ENCODE measurements around the gene ZMYND8.
"Not testable (repeated sequence)": the region's sequence is repeated elsewhere in the genome, so short reads cannot be mapped to it uniquely, and the experiment has no call there.

Gene ZMYND8

DNA sequence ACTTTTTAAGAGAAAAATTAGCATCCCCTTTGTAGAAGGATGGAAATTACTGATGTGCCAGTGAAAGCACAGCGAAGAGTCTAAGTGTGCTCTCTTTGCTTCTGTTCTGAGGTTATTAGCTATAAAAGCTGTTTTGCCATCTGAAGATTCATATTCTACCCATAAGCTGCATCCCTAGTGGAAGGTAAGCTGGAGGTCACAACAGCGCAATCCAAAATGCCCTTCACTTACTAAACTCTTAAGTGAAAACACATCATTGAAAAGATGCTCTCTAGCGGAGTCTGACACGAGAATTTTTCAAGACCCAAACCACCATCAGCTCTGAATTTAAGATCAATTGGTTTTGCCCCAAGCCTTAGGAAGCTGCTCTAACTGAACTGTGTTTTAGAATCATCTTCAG lies 113.5 kb downstream of the ZMYND8 start:
- no peak for DNase-seq

GRCh38 chr20:47241345-47241781 lies 115.1 kb downstream of the ZMYND8 start:
- DNase-seq = no peak

DNA sequence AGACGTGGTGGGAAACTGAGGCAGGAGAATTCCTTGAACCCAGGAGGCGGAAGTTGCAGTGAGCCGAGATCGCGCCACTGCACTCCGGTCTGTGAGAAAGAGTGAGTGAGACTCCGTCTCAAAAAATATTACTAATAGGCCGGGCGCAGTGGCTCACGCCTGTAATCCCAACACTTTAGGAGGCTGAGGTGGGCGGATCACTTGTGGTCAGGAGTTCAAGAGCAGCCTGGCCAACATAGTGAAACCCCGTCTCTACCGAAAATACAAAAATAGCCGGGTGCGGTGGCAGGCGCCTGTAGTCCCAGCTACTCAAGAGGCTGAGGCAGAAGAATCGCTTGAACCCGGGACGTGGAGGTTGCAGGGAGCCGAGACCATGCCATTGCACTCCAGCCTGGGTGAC lies 116.4 kb downstream of the ZMYND8 start:
- DNase-seq = not testable (repeated sequence)

- no peak for DNase-seq
Measured at GRCh38 chr20:47239719-47240067, 116.8 kb downstream of the ZMYND8 start.

DNA sequence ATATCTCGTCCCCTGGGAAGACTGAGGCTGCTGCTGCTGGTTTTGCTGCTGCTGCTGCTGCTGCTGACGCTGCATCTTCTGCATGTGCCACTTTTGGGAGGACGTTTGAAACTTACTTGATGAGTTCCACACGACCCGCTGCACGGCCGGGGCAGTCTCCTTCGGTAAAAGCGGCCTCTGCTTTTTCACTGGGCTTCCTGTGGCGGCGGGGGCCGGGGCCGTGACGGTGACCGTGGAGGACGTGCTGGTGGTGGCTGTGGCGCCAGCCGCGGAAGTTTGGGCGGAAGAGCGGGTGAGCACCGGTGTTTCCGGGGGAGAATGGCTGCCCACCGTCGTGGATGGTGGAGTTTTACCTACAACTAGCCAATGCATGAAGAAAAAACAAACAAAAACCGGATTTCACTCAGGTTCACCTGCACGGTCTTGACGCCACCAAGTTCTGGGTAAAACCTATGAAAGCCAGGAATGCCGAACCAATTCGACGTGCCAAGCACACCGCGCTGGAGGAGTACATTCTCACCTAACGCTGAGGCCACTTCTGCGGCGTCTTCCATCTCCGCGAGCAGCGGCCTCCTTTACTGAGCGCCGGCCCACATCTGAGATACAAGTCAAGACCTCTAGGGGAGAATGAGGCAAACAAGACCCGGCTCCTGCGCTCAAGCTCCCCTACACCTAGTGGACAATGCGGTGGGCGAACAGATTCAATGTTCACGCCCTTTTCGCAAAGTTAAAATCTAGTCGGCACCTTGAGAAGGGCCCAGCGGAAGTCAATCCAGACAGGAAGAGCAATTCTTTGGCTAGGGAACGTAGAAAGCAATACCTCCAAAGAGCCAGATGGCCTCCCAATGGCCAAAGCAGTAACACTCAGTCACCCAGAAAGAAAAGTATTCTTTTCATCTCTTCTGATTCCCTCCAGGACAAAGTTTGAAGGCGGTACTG lies 117.5 kb downstream of the ZMYND8 start:
- DNase-seq = no peak

GRCh38 chr20:47237715-47238114 lies 118.8 kb downstream of the ZMYND8 start:
- DNase-seq = no peak

DNA sequence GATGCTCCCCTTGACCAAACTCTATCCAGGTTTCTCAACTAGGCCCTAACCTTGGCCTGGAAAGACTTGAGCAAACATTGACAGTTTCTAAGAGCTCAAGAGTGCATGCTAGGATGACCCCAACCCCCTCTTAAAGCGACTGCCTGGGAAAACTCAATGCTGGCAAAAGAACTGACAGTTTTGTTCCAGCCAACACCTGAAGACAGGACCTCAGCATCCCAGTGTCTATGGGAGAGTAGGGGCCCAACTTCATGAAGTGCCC lies 119.9 kb downstream of the ZMYND8 start:
- DNase-seq = no peak

DNA sequence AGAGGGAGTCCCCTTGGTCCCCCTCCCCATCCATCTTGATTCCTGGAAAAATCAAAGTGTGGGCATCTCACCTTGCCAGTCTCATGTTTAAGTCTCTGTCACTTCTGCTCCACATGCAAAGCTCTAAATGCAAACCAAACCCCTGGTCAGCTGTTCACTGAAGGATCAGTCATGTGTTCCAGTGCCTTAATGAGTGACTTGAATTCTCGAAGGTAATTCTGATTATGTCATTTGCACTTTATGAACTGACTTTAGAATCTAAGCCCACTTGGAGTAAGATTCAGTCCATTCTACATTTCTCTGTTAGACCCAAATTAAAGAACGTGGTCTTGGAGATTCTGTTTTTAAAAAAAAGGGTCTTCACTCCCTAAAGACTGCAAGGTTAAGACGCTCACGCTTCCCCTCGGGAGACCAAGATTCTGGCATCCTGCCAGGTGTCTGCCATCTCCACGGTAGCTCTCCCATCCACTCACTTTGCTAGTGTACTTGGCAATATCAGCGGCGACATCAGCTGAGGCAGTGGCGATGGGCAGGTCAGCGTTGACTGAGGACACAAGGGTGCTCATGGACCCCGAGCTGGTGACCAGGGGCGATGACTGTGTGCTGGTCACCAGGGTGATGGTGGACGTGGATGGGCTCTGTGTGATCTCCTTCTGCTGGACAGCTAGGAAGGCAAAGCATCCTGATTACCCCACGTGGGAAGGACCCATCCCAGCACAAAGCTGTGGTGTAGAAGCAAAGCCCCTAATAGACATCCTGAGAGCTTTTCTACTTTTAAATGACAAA lies 120.5 kb downstream of the ZMYND8 start:
- DNase-seq = no peak

DNA sequence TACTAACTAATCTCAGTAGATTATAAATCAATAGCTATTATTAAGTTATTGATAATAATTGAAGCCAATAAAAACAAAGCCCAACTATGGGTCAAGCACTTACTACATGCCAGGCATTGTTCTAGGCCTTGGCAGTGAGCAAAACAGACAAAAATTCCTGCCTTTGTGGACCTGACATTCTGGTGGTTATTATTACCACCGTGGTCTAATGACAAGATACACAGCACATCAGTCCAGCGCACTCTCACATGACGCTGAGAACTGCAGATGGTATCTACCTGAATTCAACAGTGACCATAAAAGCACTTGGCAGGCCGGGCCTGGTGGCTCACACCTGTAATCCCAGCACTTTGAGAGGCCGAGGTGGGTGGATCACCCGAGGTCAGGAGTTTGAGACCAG lies 121.4 kb downstream of the ZMYND8 start:
- no peak for DNase-seq

GRCh38 chr20:47233333-47234188 lies 122.9 kb downstream of the ZMYND8 start:
- no peak for DNase-seq

GRCh38 chr20:47232518-47232917 lies 124.0 kb downstream of the ZMYND8 start:
- DNase-seq = no peak

DNA sequence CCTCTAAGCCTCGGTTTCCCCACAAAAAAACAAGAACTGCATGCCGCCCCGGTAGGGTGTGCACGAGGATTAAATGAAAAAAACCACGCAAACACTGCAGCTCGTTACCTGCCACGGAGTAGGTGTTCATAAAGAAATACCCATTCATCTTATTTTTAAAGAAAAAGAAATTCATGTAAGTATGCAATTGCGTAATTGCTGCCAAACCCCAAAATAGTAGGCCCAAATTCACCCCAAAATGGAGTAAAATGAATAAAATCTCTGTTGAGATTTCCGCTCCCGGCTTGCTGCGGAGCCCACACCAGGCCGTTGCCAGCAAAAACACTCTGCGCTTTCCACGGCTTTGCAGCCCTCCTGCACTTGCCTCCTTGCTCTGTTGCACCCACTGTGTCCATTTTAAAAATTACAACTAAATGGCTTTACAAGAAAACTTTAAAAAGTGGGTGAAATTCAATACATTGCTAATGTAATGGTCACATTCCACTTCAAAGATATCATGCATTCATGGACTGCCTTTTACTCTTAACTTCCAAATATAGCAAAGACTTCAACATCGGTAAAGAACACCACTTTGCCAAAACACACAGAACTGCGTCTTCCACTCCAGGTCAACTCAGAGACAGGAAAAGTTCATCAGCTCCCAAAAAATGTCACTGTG lies 125.0 kb downstream of the ZMYND8 start:
- no peak for DNase-seq

DNA sequence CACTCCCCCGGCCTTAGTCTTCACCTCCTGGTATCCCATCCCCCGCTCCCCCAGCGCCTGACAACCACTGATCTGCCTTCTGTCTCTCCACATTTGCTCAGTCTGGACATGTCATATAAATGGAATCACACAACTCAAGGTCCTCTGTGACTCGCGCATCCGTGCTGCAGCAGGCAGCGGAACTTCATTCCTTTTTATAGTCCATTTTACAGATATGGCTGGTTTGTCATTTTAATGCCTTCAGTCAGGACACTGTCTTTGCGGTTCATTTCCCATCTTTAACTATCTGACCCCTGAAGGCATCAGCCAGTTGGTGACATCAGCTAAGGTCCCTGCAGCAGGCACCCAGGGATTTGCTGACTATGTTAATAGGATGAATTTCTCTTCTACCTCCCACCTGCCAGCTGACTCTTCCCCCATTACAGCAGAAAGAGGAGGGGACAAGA lies 125.7 kb downstream of the ZMYND8 start:
- DNase-seq = no peak

- no peak for DNase-seq
Measured at GRCh38 chr20:47228654-47229053, 127.8 kb downstream of the ZMYND8 start.

- no peak for DNase-seq
Measured at GRCh38 chr20:47227576-47227975, 128.9 kb downstream of the ZMYND8 start.

GRCh38 chr20:47227119-47227518 lies 129.4 kb downstream of the ZMYND8 start:
- no peak for DNase-seq

- DNase-seq = no peak
Measured at GRCh38 chr20:47225458-47225857, 131.0 kb downstream of the ZMYND8 start.

- DNase-seq = no peak
Measured at GRCh38 chr20:47224857-47225256, 131.6 kb downstream of the ZMYND8 start.

GRCh38 chr20:47224300-47224791 lies 132.2 kb downstream of the ZMYND8 start:
- DNase-seq = no peak

- DNase-seq = no peak
Measured at GRCh38 chr20:47223896-47224295, 132.6 kb downstream of the ZMYND8 start.

DNA sequence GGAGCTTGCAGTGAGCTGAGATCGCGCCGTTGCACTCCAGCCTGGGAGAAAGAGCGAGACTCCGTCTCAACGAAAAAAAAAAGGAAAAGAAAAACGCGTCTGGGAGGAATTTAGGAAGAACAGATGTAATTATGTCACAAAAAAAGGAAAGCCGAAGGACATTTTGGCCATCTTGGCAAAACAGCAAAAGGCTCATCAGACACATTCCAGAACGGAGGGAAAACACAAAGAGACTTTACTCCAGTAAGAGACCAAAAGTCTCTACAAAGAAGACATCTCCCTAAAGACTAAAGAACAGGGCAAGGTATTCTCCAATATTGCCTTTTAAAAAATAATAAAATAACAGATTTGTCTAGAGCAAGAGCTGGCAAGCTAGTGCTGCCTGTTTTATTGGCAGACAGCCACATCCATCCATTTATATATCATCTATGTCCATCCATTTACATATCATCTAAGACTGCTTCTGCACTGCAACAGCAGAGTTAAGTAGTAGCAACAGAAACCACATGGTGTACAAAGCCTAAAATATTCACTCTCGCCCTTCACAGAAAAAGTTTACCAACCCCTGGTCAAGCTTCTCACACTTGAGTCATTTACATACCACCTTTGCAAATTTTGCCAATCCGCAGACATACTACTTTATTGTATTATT lies 133.9 kb downstream of the ZMYND8 start:
- DNase-seq = no peak

DNA sequence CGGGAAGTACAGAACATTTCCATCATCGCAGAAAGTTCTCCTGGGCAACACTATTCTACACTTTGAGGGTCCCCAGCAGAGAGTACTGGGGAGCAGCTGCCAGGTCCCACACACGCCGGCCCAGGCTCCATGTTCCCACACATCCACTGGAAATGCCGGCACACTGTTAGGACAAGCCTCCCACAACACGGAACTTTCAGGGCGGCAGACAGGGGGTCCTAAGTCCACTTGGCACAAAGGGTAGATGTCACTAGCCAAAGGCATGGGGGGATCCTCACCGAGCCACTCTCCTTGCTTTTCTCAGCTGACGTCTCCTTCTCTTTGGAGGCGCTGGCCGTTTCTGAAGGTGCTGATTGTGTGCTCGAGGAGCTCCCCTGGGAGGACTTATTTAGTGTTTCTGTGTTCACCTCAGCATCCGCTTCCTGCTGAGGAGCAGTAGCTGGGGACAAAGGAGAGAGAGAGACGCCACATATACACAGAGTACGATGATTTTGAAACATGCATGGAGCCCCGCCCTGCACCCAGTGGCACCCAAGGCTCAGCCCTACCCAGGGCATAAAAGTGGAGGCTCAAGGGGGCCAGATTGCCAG lies 135.4 kb downstream of the ZMYND8 start:
- DNase-seq = no peak

Measured in activated naive CD4-positive, alpha-beta T cell treated with Interleukin-2 at 50 U/mL for 16 hours (primary cell).